Neural cell (in vitro differentiated cells): ENCODE results near the gene PBX1. TPM values are rescaled to one million over a fixed set of nuclear protein-coding genes. Genes with fewer than 3 reads are reported as not detected.
A peak's percentile ranks its signal among the peaks of the same experiment; 100 is the strongest.

Source experiments
- H2AFZ ChIP-seq: fragments of 200-600, 300-800 bp; sonication (generic), shearing (Covaris generic); 2 replicates; pipeline ENCODE4 v1.6.0; 2014; ENCODE audit warnings: low read depth, mild to moderate bottlenecking, antibody characterized with exemption, low read length, moderate library complexity
- H3F3A ChIP-seq: fragments of 200-600 bp; shearing (Covaris generic); 2 replicates; pipeline ENCODE4 v1.6.1; 2016; ENCODE audit warnings: mild to moderate bottlenecking, moderate library complexity, mixed read lengths, antibody characterized with exemption, low read length; ENCODE audit not compliant: insufficient read depth, poor library complexity, severe bottlenecking
- H3K27ac ChIP-seq: fragments of 200-600, 300-800 bp; sonication (generic), shearing (Covaris generic); 2 replicates; pipeline ENCODE4 v1.5.1; 2014; ENCODE audit warnings: mild to moderate bottlenecking, low read length, moderate library complexity
- H3K27me3 ChIP-seq: fragments of 300-800, 200-600 bp; sonication (generic), shearing (Covaris generic); 2 replicates; pipeline ENCODE4 v1.6.0; 2014; ENCODE audit warnings: mild to moderate bottlenecking, low read depth, low read length, moderate library complexity; ENCODE audit not compliant: insufficient read depth
- H3K36me3 ChIP-seq: fragments of 300-800, 200-600 bp; sonication (generic), shearing (Covaris generic); 2 replicates; pipeline ENCODE4 v1.5.1; 2014; ENCODE audit warnings: mild to moderate bottlenecking, antibody characterized with exemption, low read length, moderate library complexity; ENCODE audit not compliant: insufficient read depth
- H3K4me2 ChIP-seq: fragments of 300-800, 200-600 bp; sonication (generic), shearing (Covaris generic); 2 replicates; pipeline ENCODE4 v1.6.0; 2014; ENCODE audit warnings: mild to moderate bottlenecking, low read length
- H3K4me3 ChIP-seq: fragments of 300-800, 200-600 bp; sonication (generic), shearing (Covaris generic); 2 replicates; pipeline ENCODE4 v1.5.1; 2014; ENCODE audit warnings: mild to moderate bottlenecking, low read length, moderate library complexity
- H3K79me2 ChIP-seq: fragments of 200-600 bp; shearing (Covaris generic); replicated peaks from 2 replicates; pipeline ENCODE4 v1.6.0; 2014; ENCODE audit warnings: mild to moderate bottlenecking, low read length, moderate library complexity; ENCODE audit not compliant: insufficient read depth
- H3K9ac ChIP-seq: fragments of 300-800, 200-600 bp; sonication (generic), shearing (Covaris generic); 2 replicates; pipeline ENCODE4 v1.6.1; 2016; ENCODE audit warnings: mild to moderate bottlenecking, low read length, mixed read lengths
- H3K9me2 ChIP-seq: fragments of 200-600 bp; shearing (Covaris generic); 2 replicates; pipeline ENCODE4 v1.6.1; 2016; ENCODE audit warnings: mild to moderate bottlenecking, low read length, mixed read lengths; ENCODE audit not compliant: insufficient read depth
- H3K9me3 ChIP-seq: fragments of 200-600, 300-800 bp; sonication (generic), shearing (Covaris generic); 2 replicates; pipeline ENCODE4 v1.6.1; 2016; ENCODE audit warnings: mild to moderate bottlenecking, mixed run types, low read length, moderate library complexity, mixed read lengths
- H4K20me1 ChIP-seq: fragments of 200-600 bp; shearing (Covaris generic); 2 replicates; pipeline ENCODE4 v1.6.1; 2016; ENCODE audit warnings: mild to moderate bottlenecking, mixed run types; ENCODE audit not compliant: insufficient read depth
- EP300 ChIP-seq: fragments of 450-650 bp; conservative IDR thresholded peaks from 2 replicates; pipeline ENCODE4 v1.6.1; 2014; ENCODE audit warnings: antibody characterized with exemption, mild to moderate bottlenecking, moderate library complexity; ENCODE audit not compliant: poor library complexity, severe bottlenecking
- EZH2 ChIP-seq: fragments of 200-600, 300-800 bp; shearing (Covaris generic), sonication (generic); IDR thresholded peaks from 2 replicates; pipeline ENCODE4 v1.6.1; 2014; ENCODE audit warnings: antibody characterized with exemption, low read length, borderline replicate concordance, mild to moderate bottlenecking; ENCODE audit not compliant: insufficient read depth, poor library complexity, severe bottlenecking
- MXI1 ChIP-seq: fragments of 450-650 bp; conservative IDR thresholded peaks from 2 replicates; pipeline ENCODE4 v1.6.1; 2014; ENCODE audit warnings: antibody characterized with exemption, mild to moderate bottlenecking; ENCODE audit not compliant: poor library complexity, severe bottlenecking
- POLR2AphosphoS5 ChIP-seq: IDR thresholded peaks from 2 replicates; pipeline ENCODE4 v1.6.1; 2012
- RAD21 ChIP-seq: fragments of 450-650 bp; conservative IDR thresholded peaks from 2 replicates; pipeline ENCODE4 v1.6.1; 2014; ENCODE audit warnings: antibody characterized with exemption, mild to moderate bottlenecking, moderate library complexity
- SMC3 ChIP-seq: fragments of 450-650 bp; conservative IDR thresholded peaks from 2 replicates; pipeline ENCODE4 v1.6.1; 2014; ENCODE audit warnings: antibody characterized with exemption, mild to moderate bottlenecking, moderate library complexity; ENCODE audit not compliant: poor library complexity
- TAF1 ChIP-seq: IDR thresholded peaks from 2 replicates; pipeline ENCODE4 v1.6.1; 2012; ENCODE audit warnings: low read depth
- polyA plus RNA-seq: library from polyadenylated mRNA; depleted of rRNA; stranded (reverse); fragments of >200 nt; gene quantifications from 2 replicates; pipeline ENCODE4 v1.2.3, GENCODE V29; 2014
- TF ChIP-seq, protein P1 (sequence below): IDR thresholded peaks from 2 replicates; pipeline ENCODE4 v1.6.1; 2012; ENCODE audit warnings: borderline replicate concordance
- TF ChIP-seq, protein P2 (sequence below): fragments of 450-650 bp; IDR thresholded peaks from 2 replicates; pipeline ENCODE4 v1.5.1; 2014; ENCODE audit warnings: antibody characterized with exemption, mild to moderate bottlenecking, moderate library complexity; ENCODE audit not compliant: poor library complexity, severe bottlenecking

The PBX1 gene
- polyA plus RNA-seq, 1 donor from 2014 or later, result 42.4 TPM

DNA sequence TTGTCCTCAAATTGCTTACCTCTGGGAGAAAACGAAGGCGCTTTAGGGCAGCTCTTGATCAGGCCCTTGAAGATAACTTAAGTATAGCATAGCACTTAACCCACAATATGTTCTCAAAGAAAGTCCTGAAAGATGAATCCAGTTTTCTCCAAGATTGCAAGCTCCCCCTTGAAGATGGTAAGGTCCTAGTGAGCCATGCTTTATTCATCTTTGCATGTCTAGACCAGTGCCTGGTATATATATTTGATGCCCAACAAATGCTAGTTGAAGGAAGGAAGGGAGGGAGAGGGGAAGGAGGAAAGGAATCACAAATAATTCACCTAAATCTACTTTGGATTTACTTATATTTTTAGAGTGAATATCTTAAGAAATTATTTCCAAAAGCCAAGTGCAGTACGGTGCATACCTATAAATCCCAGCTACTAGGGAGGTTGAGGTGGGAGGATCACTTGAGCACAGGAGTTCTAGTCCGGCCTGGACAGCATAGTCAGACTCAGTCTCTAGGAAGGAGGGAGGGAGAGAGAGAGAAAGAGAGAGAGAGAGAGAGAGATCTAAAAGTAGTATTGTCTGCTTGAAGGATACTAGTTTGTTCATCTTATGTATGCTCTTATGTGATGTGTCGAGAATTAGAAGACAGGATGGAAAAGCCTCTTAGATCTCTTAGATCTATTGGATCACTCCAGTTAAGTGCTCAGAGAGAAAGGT is 25.0 kb downstream of the PBX1 start:
- H3F3A ChIP-seq, result peaks cover 6% of the 10 kb centered on the region
- H3K79me2 ChIP-seq, result peaks cover 97% of the 10 kb centered on the region
- H3K36me3 ChIP-seq, result peaks cover 6% of the 10 kb centered on the region
- no peak overlapping the region for H3K4me3 ChIP-seq
- no peaks in the 10 kb centered on the region for H3K9me2 ChIP-seq
- no peaks in the 10 kb centered on the region for H4K20me1 ChIP-seq
- no peaks in the 10 kb centered on the region for H3K9me3 ChIP-seq
- H2AFZ ChIP-seq, result no peak overlapping the region
- TF ChIP-seq POLR2AphosphoS5 (no peak), SMC3 (no peak), TAF1 (no peak), EP300 (no peak), RAD21 (no peak), MXI1 (no peak), EZH2 (no peak)
- TF ChIP-seq, protein P1, sequence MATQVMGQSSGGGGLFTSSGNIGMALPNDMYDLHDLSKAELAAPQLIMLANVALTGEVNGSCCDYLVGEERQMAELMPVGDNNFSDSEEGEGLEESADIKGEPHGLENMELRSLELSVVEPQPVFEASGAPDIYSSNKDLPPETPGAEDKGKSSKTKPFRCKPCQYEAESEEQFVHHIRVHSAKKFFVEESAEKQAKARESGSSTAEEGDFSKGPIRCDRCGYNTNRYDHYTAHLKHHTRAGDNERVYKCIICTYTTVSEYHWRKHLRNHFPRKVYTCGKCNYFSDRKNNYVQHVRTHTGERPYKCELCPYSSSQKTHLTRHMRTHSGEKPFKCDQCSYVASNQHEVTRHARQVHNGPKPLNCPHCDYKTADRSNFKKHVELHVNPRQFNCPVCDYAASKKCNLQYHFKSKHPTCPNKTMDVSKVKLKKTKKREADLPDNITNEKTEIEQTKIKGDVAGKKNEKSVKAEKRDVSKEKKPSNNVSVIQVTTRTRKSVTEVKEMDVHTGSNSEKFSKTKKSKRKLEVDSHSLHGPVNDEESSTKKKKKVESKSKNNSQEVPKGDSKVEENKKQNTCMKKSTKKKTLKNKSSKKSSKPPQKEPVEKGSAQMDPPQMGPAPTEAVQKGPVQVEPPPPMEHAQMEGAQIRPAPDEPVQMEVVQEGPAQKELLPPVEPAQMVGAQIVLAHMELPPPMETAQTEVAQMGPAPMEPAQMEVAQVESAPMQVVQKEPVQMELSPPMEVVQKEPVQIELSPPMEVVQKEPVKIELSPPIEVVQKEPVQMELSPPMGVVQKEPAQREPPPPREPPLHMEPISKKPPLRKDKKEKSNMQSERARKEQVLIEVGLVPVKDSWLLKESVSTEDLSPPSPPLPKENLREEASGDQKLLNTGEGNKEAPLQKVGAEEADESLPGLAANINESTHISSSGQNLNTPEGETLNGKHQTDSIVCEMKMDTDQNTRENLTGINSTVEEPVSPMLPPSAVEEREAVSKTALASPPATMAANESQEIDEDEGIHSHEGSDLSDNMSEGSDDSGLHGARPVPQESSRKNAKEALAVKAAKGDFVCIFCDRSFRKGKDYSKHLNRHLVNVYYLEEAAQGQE, result no peak
- TF ChIP-seq, protein P2, sequence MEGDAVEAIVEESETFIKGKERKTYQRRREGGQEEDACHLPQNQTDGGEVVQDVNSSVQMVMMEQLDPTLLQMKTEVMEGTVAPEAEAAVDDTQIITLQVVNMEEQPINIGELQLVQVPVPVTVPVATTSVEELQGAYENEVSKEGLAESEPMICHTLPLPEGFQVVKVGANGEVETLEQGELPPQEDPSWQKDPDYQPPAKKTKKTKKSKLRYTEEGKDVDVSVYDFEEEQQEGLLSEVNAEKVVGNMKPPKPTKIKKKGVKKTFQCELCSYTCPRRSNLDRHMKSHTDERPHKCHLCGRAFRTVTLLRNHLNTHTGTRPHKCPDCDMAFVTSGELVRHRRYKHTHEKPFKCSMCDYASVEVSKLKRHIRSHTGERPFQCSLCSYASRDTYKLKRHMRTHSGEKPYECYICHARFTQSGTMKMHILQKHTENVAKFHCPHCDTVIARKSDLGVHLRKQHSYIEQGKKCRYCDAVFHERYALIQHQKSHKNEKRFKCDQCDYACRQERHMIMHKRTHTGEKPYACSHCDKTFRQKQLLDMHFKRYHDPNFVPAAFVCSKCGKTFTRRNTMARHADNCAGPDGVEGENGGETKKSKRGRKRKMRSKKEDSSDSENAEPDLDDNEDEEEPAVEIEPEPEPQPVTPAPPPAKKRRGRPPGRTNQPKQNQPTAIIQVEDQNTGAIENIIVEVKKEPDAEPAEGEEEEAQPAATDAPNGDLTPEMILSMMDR, result no peak
- H3K9ac ChIP-seq, result no peak overlapping the region
- H3K4me2 ChIP-seq, result no peak overlapping the region
- H3K27ac ChIP-seq, result no peak overlapping the region
- no peaks in the 10 kb centered on the region for H3K27me3 ChIP-seq

DNA sequence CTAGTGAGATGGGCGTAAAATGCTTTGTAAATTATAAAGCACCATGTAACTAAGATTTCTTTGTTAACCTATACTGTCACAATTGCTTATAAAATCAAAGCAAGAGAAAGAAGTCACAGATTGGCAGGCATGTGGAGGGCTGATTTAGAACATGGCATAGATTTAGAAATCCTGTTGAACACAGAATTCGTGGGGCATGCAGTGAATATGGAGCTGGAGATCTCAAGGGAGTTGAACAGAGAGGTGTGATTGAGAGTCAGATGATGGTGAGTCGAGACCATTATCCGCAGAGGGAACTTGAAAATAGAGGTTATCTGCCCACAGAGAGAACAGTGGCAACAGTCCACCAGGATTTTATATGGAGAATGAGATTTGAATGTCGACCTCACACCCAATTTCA is 27.6 kb downstream of the PBX1 start:
- Histone ChIP-seq H3F3A (peaks cover 6% of the 10 kb centered on the region), H3K79me2 (peaks cover 96% of the 10 kb centered on the region), H2AFZ (no peak overlapping the region), H3K27ac (peak overlapping the region; percentile 34), H3K27me3 (no peaks in the 10 kb centered on the region), H3K9me3 (no peaks in the 10 kb centered on the region), H3K36me3 (peaks cover 11% of the 10 kb centered on the region), H3K9ac (no peak overlapping the region), H3K4me2 (no peak overlapping the region), H4K20me1 (no peaks in the 10 kb centered on the region), H3K9me2 (no peaks in the 10 kb centered on the region), H3K4me3 (no peak overlapping the region)
- no peak for TF ChIP-seq TAF1
